KMS-11 (cell line): ENCODE data around the gene ARHGDIA.

Source experiments
- H2AFZ ChIP-seq: fragments of 200-600 bp; sonication (generic); 2 replicates; pipeline ENCODE4 v1.6.1; 2016; ENCODE audit warnings: antibody characterized with exemption, mixed run types, low read depth
- H3K27ac ChIP-seq: fragments of 200-600 bp; sonication (generic); 2 replicates; pipeline ENCODE4 v1.6.1; 2016; ENCODE audit warnings: mild to moderate bottlenecking, mixed run types
- H3K27me3 ChIP-seq: fragments of 200-600 bp; sonication (generic); 2 replicates; pipeline ENCODE4 v1.6.1; 2017; ENCODE audit warnings: mild to moderate bottlenecking, low read depth, mixed run types, moderate library complexity; ENCODE audit not compliant: insufficient read depth
- H3K36me3 ChIP-seq: fragments of 200-600 bp; sonication (generic); 2 replicates; pipeline ENCODE4 v1.6.1; 2017; ENCODE audit warnings: mild to moderate bottlenecking, mixed run types; ENCODE audit not compliant: insufficient read depth
- H3K4me1 ChIP-seq: fragments of 200-600 bp; sonication (generic); 2 replicates; pipeline ENCODE4 v1.6.1; 2016; ENCODE audit warnings: mild to moderate bottlenecking, low read depth, mixed run types; ENCODE audit not compliant: poor library complexity, severe bottlenecking
- H3K4me2 ChIP-seq: fragments of 200-600 bp; sonication (generic); 2 replicates; pipeline ENCODE4 v1.7.0; 2016; ENCODE audit warnings: mild to moderate bottlenecking, mixed run types
- H3K4me3 ChIP-seq: fragments of 200-600 bp; sonication (generic); IDR thresholded peaks from 2 replicates; pipeline ENCODE4 v1.6.1; 2017; ENCODE audit warnings: low read depth, low read length, mixed read lengths; ENCODE audit not compliant: insufficient read depth
- H3K79me2 ChIP-seq: fragments of 200-600 bp; sonication (generic); 2 replicates; pipeline ENCODE4 v1.6.1; 2016; ENCODE audit warnings: low read depth, mixed run types; ENCODE audit not compliant: insufficient read depth
- H3K9ac ChIP-seq: fragments of 200-600 bp; sonication (generic); 2 replicates; pipeline ENCODE4 v1.6.1; 2016; ENCODE audit warnings: mild to moderate bottlenecking, mixed run types
- H4K20me1 ChIP-seq: fragments of 200-600 bp; sonication (generic); 2 replicates; pipeline ENCODE4 v1.6.1; 2016; ENCODE audit warnings: mild to moderate bottlenecking, mixed run types; ENCODE audit not compliant: insufficient read depth
- CTCF ChIP-seq: fragments of 200-600 bp; sonication (generic); conservative IDR thresholded peaks from 2 replicates; pipeline ENCODE4 v1.6.1; 2017; ENCODE audit warnings: low read depth, mild to moderate bottlenecking, antibody characterized with exemption, low read length, moderate library complexity, mixed read lengths

Gene ARHGDIA

GRCh38 chr17:81823820-81824550 is 47.2 kb downstream of the ARHGDIA start:
- Histone ChIP-seq H3K27me3 (no peaks in the 10 kb centered on the region), H3K4me3 (no peak overlapping the region)

GRCh38 chr17:81822996-81823819 is 47.9 kb downstream of the ARHGDIA start:
- Histone ChIP-seq H3K36me3 (no peaks in the 10 kb centered on the region), H3K27ac (no peak overlapping the region), H4K20me1 (no peaks in the 10 kb centered on the region), H3K4me1 (no peaks in the 10 kb centered on the region), H3K4me2 (no peak overlapping the region), H3K27me3 (peaks cover 2% of the 10 kb centered on the region; the same call in 1 of the 2 replicates), H3K9ac (no peak overlapping the region), H3K4me3 (no peak overlapping the region), H3K79me2 (no peaks in the 10 kb centered on the region), H2AFZ (no peak overlapping the region)
- no peak for TF ChIP-seq CTCF

More at GRCh38 chr17:81823820-81824550, 47.2 kb downstream of the ARHGDIA start:
- Histone ChIP-seq H3K36me3 (no peaks in the 10 kb centered on the region), H3K9ac (no peak overlapping the region), H3K27ac (no peak overlapping the region), H3K4me2 (no peak overlapping the region), H3K4me1 (no peaks in the 10 kb centered on the region), H3K79me2 (no peaks in the 10 kb centered on the region), H4K20me1 (no peaks in the 10 kb centered on the region), H2AFZ (no peak overlapping the region)
- TF ChIP-seq CTCF: no peak

DNA sequence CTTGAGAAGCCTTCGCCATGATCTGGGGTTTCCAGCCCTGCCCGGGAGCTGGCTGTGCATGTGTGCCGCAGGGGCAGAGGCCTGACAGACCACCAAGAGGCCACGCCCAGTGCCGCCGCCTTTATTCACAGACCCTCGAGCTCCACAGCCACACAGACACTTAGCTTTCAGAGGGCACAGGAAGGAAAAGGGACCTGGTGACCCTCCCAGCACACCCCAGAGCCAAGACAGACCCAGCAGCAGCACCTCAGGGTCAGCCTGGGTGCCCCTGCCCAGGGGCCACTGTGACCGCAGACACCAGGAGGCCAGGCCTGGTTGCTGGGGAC is 48.9 kb downstream of the ARHGDIA start:
- no peak for TF ChIP-seq CTCF
- peaks cover 11% of the 10 kb centered on the region for H3K27me3 ChIP-seq
- no peak overlapping the region for H3K4me2 ChIP-seq
- H3K4me3 ChIP-seq: no peak overlapping the region
- no peaks in the 10 kb centered on the region for H3K36me3 ChIP-seq
- H2AFZ ChIP-seq: no peak overlapping the region
- no peaks in the 10 kb centered on the region for H4K20me1 ChIP-seq
- H3K79me2 ChIP-seq: no peaks in the 10 kb centered on the region
- H3K27ac ChIP-seq: no peak overlapping the region
- no peaks in the 10 kb centered on the region for H3K4me1 ChIP-seq
- no peak overlapping the region for H3K9ac ChIP-seq

- H4K20me1 ChIP-seq: no peaks in the 10 kb centered on the region
- no peak overlapping the region for H3K9ac ChIP-seq
- H3K27me3 ChIP-seq: peaks cover 16% of the 10 kb centered on the region
- no peaks in the 10 kb centered on the region for H3K79me2 ChIP-seq
- H3K4me1 ChIP-seq: no peaks in the 10 kb centered on the region
- no peak overlapping the region for H2AFZ ChIP-seq
- H3K36me3 ChIP-seq: no peaks in the 10 kb centered on the region
- no peak for TF ChIP-seq CTCF
- H3K4me3 ChIP-seq: no peak overlapping the region
- no peak overlapping the region for H3K27ac ChIP-seq
- no peak overlapping the region for H3K4me2 ChIP-seq
These were observed 49.4 kb downstream of the ARHGDIA start for GRCh38 chr17:81821603-81822311.
